GM12891 (cell line): Measurements from ENCODE around the gene HECTD2.

ENCODE experiments used
- PAX5 ChIP-seq: IDR thresholded peaks from 2 replicates; pipeline ENCODE4 v1.6.1; 2011; ENCODE audit warnings: low read length, moderate library complexity, mild to moderate bottlenecking; ENCODE audit not compliant: insufficient read depth, severe bottlenecking
- POLR2A ChIP-seq: IDR thresholded peaks from 2 replicates; pipeline ENCODE4 v1.6.1; 2011; ENCODE audit warnings: low read depth, low read length, control low read depth
- POLR2AphosphoS5 ChIP-seq: IDR thresholded peaks from 2 replicates; pipeline ENCODE4 v1.6.1; 2011; ENCODE audit warnings: low read depth, low read length, control low read depth
- POU2F2 ChIP-seq: IDR thresholded peaks from 2 replicates; pipeline ENCODE4 v1.6.1; 2011; ENCODE audit warnings: low read depth, mild to moderate bottlenecking, control low read depth, low read length, moderate library complexity
- SPI1 ChIP-seq: IDR thresholded peaks from 2 replicates; pipeline ENCODE4 v1.6.1; 2011; ENCODE audit warnings: low read depth, low read length, control low read depth
- TAF1 ChIP-seq: IDR thresholded peaks from 2 replicates; pipeline ENCODE4 v1.6.1; 2011; ENCODE audit warnings: low read depth, low read length, control low read depth

DNA sequence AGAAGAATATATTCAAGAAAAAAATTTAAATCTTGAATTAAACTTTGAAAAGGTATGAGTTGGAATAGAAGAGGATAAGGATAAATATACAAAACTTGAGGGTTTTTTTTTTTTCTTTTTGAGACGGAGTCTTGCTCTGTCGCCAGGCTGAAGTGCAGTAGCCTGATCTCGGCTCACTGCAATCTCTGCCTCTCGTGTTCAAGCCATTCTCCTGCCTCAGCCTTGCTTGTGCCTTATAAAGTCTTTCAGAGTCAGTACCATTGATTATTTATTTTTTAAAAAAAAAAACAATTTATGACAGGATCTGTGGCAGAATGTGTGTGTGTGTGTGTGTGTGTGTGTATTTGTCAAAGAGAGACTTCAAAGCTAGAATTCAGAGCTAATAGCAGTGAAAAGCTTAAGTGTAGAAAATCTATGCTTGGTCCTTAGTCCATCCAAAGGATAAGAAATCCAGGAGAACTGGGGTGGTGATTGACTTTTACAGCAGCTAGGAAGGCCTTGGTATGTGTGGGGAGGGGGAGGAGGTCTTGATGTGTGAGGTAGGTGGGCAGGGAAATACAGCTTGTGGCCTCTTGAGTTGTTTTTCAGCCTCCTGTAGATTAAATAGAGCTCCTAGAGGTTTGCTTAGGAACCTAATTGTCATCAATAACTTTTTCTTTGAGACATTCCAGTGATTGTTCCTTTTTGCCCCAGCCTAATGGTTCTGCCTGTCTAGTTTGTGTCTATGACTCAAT lies 2.4 kb downstream of the HECTD2 start:
- TF ChIP-seq POLR2A: no peak
- no peak for TF ChIP-seq TAF1
- no peak for TF ChIP-seq POLR2AphosphoS5
- TF ChIP-seq POU2F2: no peak
- no peak for TF ChIP-seq SPI1
- TF ChIP-seq PAX5: no peak
